GM19463 (cell line): ENCODE measurements around the gene SPNS2.

ENCODE experiments used
- ATAC-seq: cut with Tn5 transposase; IDR thresholded peaks from one replicate; pipeline ENCODE4 v1.9.1; 2021; ENCODE audit warnings: mild to moderate bottlenecking, moderate library complexity; ENCODE audit not compliant: unreplicated experiment

The SPNS2 gene

DNA sequence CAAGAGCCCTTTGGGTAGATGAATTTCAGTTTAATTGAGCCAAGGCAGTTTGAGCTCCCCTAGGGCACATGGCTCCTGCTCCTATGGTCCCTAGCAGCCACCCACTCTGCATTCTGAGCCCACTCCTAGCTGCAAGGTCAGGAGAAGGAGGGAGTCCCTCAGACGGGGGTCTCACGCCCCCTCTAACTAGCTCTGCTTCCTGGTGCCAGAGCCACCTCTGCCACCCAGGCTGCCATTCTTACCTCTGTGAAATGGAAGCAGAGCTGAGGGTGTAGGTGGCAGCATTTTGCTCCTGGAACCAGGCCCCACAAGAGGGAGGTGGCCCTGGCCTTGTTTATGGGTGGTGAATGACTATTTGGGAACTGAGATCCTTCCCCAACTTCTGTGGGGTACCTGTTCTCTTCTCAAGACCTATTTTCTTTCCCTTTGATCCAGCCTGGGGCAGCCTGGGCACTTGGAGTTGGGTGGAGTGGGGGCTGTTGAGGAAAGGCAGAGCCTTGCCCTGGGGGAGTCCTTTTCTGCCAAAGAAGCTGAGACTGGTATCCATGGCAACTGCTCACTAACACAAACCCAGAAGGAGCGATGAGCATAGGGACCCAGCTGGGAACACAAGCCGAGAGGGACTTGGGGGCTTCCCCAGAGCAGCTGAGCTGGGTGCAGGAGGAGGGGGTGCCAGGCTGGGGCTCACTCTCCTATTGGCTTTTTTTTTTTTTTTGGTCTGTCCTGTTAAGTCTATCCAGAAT, 4.8 kb downstream of the SPNS2 start:
- no peak for ATAC-seq

DNA sequence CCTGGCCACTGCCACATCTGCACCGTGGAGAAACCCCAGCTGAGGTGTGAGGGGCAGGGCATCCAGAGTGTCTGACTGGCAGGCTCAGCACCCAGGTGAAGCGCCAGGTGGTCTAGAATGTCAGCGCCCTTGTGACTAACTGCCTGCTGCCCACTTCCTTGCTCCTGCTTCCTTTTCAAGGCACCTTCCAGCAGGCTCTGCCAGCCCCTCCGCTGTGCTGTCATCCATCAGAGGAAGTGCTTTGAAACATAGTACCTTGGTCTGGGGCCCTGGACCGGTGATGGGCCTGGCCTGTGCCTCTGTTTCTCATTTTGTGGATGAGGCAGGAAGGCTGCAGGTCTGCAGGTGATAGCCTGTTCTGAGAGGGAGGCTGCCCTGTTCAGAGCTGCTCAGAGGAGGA, 5.5 kb downstream of the SPNS2 start:
- no peak for ATAC-seq

DNA sequence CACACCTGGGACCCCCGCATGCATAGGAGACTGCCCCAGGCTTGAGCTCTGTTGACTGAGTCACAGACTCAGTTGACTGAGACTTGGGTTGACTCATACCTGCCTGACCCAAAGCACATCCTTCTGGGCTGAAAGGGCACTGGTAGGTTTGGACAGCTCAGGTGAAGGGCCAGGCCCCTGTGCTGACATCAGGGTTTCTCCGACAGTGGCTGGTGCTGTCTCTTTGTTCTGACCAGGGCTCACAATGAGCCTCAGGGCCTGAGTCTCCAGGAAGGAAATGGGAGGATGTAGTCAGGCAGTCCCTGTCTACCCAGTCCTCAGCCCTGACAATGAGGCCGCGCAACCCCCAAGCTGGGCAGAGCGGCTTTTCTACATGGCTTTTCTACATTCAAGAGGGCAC, 6.5 kb downstream of the SPNS2 start:
- no peak for ATAC-seq

DNA sequence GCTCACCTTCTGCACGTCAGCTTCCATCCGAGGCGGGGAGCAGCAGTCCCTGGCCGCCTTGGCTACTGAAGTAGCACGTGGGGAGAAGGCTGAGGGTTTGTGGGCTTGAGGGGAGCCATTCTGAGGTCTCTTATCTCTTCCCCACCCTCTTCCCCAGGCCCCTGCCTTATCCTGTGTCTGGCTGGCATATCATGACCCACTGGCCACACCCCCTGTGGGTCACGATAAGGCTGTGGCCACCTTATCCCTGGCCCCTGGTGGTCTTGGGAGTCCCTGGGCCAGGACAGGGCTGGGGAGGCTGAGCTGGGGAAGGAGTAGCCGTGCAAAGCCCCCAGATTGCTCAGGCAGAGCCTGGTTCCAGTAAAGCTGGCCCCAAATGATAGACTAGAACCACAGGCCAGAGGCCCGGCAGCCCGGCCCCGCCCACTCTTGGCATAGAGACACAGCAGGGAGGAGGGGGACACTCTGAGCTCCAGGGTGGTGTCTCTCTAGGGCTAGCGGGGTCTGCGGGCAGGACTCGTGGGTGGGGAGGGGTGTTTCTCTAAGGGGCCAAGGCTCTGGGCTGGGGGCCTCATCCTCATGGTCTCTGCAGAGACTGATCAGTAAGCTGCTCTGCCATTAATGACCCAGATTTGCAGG, 7.6 kb downstream of the SPNS2 start:
- ATAC-seq, result no peak

DNA sequence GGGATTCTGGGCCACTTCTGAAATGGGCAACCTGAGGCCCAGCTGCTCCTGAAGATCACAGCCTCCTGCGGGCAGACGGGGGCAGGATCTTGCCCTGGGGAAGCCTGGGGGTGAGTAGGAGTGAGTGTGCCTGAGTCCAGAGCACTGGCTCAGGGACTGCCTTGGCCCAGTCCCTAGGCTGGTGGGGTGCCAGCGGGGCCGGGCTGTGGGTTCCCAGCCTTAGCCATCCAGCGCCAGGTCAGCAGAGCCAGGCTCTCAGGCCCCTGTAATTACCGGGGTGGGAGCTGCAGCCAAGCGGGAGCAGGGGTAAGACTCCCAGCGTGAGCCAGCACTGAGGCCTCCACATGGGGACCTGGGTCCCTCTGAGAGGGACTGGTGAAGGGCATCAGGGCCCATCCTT, 8.2 kb downstream of the SPNS2 start:
- no peak for ATAC-seq

DNA sequence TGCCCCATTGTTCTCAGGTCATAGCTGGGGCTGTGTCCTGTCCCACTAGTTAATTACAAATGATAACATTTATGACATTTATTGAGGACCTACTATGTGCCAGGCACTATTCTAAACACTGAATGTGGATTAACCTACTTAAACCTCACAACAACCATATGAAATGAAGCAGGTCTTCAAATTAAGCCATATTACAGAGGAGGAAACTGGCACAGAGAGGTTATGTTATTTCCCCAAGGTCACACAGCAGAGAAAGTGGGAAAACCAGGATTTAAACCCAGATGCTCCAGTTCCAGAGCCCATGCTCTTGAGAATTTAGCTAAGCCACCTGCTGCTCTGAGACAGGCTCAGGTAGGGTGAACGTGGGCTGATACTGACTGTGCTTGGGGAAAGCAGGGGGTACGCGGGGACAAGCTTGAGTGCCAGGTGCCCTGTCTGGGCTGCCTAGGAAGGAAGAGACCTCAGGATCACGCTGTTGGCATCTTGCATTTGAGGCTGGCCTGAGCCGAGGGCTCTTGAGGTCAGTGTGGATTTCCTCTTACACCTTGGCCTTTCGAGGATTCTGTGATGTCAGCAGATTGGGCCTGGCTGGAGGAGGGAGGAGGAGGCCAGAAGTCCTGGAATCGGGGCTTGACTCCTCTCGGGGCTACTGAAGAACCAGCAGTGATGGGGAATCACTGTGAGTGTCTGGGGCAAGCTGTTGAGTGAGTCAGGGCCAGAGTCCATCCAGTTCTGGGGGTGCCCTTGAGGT, 8.9 kb downstream of the SPNS2 start:
- ATAC-seq, result no peak

DNA sequence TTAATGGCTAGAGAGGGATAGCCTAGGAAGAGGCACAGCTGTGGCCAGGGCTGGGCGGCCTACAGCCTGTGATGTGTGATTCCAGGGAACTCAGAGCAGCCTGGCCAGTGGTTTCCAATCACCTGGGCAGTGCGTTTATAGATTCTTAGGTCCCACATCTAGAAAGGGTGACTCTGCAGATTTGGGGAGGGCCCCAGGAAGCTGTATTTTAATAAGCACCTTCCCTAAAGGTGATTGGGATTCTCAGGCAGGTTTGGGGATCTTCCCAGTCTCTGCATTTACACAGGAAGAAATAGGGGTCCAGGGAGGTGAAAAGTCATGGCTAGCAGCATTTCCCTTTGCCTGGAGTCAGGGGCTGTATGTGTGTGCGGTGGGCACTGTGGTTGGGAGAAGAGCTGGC, 9.5 kb downstream of the SPNS2 start:
- no peak for ATAC-seq

DNA sequence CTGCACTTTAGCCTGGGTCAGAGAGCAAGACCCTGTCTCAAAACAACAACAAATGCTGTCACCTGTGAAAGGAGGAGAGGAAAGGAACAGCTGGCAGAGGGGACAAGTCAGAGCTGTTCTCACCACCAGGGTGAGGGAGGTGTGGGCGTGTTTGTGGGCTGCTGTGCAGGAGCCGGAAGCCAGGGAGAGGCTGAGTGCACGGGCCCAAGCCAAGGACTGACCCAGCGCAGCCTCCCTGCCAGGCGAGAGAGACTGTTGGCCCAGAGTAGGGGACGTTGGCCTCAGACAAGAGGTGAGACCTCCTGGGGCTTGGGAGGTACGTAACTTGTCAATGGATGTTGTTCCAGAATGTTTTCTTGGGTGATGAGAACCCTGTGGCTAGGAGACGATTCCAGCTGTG, 10.7 kb downstream of the SPNS2 start:
- ATAC-seq, result no peak

DNA sequence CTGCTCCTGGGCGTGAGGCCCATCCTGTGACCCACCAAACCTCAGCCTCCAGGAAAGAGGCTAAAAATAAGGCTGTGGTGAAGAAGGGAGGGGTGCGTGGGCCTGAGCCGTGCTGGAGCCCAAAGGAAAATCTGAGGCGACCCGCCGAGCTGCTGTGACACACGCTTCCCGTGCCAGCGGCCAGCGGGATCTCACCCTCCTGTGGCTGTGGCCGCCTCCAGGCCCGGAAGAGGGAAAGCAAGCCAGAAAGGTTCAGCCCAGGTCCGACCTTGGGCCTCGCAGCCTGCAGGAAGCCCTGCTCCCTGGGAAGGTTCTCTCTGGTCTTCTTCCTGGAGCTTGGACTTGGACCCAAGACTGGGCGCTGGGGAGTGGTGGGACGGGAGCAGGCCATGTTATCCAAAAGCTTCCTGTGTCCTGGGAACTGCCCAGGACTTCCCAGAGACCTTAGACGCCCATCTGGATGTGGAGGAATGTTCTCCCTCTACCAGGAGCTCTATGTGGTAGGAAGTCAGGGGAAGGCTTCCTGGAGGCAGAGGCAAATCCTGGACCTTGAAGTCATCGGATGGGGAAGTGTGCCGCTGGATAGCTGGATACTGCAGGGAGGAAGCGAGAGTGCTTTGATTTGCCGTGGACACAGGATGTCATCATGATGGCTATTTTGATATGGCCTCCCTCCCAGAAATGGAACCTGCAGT, 11.4 kb downstream of the SPNS2 start:
- ATAC-seq, result no peak

DNA sequence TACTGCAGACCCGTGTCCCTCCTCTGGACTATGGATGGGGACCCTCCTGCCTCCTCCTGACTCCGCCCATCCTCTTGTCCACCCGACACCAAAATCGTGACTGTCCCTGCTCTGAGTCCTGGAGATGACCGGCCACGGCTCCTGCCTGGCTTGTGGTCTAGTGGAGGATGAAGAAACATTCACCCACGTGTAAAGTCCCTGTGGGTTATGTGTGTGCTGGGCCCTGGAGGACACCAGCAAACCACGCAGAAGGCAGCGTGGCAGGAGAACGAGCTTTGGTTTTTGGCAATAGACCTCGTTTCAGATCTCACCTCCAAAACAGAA, 11.9 kb downstream of the SPNS2 start:
- ATAC-seq, result no peak

DNA sequence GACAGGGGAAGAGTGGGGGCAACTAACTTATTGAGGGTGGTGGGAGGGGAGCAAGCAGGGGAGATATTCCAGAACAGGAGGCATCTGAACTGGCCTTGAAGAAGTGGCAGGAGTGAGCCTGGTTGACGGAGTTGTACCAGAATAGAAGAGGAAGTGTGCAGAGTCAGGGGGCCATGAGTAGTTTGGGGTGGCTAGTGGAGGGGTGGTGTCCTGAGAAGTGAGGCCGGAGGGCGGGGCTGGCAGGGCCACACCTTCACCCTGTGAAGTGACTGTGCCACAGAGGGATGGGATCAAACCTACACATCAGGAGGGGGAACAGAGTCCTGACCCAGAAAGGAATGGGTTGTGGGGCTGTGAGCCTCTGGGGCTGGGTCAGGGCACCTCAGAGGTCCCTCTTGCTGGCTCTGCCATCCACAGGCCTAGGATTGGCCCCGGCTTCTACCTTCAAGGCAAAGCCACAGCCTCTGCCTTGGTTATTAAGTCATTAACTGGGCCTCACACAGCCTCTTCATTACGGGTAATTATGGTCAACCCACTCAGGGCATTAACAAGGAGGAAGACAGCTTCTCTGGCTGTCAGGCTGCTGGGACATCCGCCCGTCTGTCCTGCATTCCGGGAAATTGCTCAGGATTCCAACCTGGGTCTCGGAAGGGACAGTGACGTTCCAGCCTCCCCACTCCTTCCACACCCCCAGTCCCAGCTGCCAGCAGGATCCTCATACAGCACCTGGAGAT, 12.7 kb downstream of the SPNS2 start:
- ATAC-seq, result no peak

DNA sequence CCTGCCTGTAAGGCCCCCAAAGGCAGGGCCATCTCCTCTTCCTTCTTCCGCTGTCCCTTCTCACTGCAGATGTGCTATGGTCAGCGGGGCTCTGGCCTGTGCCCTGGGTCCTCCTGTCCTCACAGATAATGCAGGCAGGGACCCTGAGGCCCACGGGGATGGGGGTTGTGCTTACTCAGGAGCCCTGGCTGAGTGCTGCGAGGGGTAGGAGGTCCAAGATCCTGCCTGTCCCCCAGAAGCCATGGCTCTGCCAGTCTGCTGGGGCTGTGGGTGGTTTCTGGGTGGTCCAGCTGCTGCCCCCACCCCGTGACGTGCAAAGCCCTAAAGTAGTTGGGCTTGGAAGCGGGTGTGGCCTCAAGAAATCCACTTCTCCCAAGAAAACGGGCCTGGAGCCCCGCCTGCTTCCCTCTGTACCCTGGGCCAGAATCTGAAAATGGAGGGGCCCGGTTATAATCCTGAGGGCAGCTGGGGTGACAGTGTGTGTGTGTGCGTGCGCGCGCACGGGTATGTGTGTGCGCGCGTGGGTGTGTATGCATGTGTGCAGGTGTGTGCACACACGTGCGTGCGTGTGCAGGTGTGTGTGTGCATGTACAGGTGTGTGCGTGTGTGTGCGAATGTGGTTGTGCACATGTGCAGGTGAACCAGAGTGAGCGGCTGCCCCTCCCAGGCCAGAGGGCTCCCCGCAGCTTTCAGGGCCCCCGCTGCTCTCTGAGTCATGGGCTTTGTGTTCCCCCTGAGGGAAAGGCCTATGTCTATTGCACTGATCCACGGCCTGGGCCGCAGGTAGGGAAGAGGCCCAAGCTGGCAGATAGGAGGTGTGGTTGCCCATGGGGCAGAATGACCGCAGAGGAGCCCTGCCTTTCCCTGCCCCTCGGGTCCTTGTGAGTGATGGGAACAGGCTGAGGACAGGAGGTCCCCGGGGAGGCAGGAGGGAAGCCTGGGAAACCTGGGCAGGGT, 13.8 kb downstream of the SPNS2 start:
- no peak for ATAC-seq

DNA sequence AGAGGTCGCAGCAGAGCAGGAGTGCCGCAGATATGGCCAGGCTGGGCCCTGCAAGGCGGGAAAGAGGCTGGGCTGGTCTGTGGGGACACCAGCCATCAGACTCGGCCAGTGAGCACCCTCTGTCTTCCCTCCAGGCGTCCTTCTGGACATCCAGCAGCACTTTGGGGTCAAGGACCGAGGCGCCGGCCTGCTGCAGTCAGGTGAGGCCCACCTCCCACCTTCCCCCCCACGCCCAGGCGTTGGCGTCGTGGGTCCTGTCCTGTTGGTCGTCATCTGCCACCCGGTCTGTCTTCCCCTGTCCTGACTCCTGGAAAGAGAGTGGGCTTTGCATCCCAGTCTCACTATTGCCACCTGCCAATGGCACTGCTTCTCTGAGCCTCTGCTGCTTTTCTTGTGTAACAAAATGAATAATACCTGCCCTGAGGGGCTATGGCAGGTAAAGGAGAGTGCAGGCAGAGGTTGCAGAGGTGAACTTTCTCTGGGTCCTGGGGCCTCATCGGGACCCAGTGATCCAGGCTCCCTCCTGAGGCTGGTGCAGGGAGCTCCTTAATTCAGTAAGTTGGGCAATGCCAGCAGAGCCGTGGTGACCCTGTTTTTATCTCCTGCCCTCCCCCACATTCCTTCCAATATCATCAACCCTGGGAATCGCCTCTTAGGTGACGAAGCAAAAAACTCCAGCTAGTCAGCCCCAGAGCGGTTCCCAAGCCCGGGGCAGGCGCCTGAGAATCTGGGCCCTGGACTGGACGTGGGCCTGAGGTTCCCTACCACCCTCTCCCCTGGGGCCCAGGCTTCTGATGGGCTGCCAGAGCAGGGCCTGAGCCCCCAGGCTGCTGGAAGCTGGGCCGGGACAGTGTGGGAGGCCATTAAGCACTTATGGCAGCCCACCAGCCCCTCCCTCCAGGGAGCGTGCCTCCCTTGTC, 14.7 kb downstream of the SPNS2 start:
- no peak for ATAC-seq

DNA sequence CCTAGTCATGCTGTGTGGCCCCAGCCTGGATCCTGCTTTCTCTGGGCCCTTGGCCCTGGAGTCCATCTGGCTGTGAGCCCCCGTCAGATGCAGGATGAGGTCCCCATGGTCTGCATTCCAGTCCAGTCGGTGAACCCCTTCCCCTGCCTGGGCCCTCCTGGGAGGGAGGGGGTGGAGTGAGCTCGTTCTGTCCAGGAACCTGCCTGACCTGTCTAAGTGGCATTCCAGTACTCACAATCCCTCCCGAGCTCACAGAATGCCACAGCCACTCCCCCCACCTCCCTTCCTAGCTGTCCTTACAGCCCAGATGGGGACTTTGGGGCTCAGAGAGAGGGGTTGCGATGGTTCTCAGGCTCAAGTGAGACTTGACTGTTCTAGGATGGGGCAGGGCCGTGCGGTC, 15.5 kb downstream of the SPNS2 start:
- no peak for ATAC-seq

DNA sequence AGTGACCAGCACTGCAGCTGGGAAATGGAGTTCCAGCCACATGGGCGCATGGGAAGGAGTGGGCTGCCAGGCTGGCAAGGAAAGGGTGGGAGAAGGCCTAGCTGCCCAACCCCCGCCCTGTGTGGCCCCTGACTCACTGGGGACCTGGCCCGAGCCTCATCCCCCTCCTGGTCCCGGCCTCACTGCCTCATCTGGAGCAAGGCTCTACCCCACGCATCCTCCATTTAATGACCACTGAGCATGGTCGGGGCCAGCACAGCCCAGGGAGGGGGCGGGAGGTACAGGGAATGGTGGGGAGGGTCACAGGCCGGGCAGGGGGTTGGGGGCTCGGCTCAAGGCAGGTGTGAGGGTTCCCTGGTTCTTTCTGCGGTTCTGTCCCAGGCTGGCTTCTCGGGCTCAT, 16.1 kb downstream of the SPNS2 start:
- no peak for ATAC-seq

DNA sequence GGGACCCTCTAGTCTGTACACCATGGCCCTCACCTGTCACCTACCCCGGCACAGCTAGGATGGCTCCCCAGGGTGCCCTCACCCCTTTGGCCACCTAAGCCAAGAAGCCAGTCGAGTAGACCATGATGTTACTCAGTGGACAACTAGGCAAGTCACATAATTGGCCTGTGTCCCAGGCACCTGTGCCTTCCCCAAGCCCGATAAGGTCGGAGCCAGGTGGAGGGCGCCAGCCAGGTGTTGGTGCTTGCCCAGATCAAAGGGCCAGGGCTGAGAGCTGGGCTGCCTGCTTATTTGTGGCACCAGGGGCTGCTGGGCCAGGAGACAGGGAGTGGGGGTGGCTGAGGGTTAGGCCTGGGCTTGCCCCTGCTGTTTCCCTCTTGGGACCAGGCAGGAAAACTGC, 16.8 kb downstream of the SPNS2 start:
- ATAC-seq, result no peak

DNA sequence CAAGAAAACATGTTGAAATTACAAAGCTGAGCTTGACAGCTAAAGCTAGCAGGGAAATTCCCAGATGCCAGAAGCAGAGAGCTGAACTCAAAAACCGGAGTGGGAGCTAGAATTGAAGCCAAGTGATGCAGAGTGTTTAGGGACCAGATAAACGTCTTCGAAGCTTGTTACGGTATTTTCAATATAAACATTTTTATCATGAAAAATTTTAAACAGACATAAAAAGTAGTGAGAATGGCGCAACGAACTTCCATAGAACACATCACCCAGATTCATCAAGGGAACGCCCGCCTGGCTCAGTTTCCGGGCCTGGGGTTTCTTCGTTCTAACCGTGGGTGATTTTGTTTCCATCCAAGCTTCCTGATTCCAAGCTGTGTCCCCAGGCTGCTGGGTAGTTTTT, 18.1 kb downstream of the SPNS2 start:
- ATAC-seq, result no peak

DNA sequence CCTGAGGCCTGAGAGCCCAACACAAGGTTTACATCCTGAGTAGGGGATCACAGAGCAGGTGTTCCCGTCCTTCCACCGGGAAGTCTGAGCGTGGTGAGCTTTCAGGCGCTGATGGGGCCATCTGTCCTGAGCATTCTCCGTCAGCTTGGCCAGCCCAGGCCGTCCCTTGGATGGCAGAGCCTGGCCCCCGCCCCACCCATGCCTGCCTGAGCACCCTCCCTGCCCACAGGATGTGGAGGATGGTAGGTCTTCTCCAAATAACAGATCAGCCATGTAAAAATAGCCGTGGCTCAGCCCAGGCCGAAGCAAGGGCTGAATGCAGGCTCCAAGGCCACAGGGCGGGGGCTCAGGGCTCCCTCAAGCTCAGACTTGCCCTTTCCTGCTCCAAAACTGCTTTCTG, 20.2 kb downstream of the SPNS2 start:
- ATAC-seq, result no peak

DNA sequence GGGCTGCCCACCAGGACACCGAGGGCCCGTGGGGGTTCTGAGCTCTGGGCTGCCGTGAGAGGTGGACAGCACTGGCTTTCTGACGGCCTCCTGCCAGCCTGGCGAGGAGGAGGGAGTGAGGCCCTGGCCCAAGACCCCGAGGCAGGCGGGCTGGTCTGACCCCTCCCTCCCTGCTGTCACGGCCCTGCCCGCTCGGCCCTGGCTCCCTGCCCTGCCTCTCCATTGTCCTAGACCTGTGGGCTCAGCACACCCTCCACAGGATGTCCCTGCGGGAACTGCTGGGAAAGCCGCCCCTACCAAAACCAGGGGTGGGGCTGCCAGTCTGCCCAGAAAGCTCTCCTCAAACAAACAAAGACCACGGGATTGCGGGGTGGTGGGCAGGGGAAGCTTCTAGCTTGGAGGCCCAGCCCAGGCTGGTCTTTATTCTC, 20.7 kb downstream of the SPNS2 start:
- no peak for ATAC-seq
